Stomach (tissue), 9 donors: ENCODE measurements around the gene AKAP13. TPM values are rescaled to one million over a fixed set of nuclear protein-coding genes. Genes with fewer than 3 reads are reported as not detected.

ENCODE experiments used
- DNase-seq, 2 donors: peaks; one replicate each; pipeline versions ENCODE4 v3.0.0 to v3.0.0-alpha.2; 2013 to 2019
- H3K27ac ChIP-seq, 5 donors: fragments of 200-600 bp in 4 of 5; sonication (generic) in 4 of 5; one replicate each; pipeline ENCODE4 v1.5.1; 2013 to 2019; ENCODE audit warnings: mild to moderate bottlenecking in 1 of 5, moderate library complexity in 1 of 5
- H3K27me3 ChIP-seq, 3 donors: fragments of 200-600 bp; sonication (generic); one replicate each; pipeline ENCODE4 v1.5.1; 2017 to 2019; ENCODE audit warnings: mixed run types in 1 of 3
- H3K36me3 ChIP-seq, 4 donors: fragments of 200-600 bp; sonication (generic); 1 replicate in 3 of 4; 2 replicates in 1 of 4; pipeline ENCODE4 v1.5.1; 2016 to 2019
- H3K4me1 ChIP-seq, 4 donors: fragments of 200-600 bp; sonication (generic); one replicate each; pipeline ENCODE4 v1.5.1; 2016 to 2019
- H3K4me3 ChIP-seq, 4 donors: fragments of 200-600 bp; sonication (generic) in 3 of 4; one replicate each; pipeline ENCODE4 v1.5.1; 2016 to 2019; ENCODE audit warnings: mild to moderate bottlenecking in 1 of 4
- H3K9me3 ChIP-seq, 4 donors: fragments of 200-600 bp; sonication (generic); one replicate each; pipeline ENCODE4 v1.5.1; 2016 to 2019
- CTCF ChIP-seq, 7 experiments: fragments of 450-650 bp in 4 of 7; fragments of 200-600 bp in 3 of 7; sonication (generic) in 3 of 7; IDR thresholded peaks; one replicate each; pipeline ENCODE4 v1.5.1; 2016 to 2019; ENCODE audit warnings: antibody characterized with exemption in 7 of 7, control low read depth in 2 of 7, mild to moderate bottlenecking in 1 of 7
- EP300 ChIP-seq: sonication (generic); formaldehyde crosslinking; IDR thresholded peaks from one replicate; pipeline ENCODE4 v1.6.1; 2017; ENCODE audit warnings: antibody characterized with exemption
- POLR2A ChIP-seq, 4 donors: fragments of 450-650 bp; IDR thresholded peaks; one replicate each; pipeline ENCODE4 v1.6.1; 2016; ENCODE audit warnings: antibody characterized with exemption in 4 of 4, control low read depth in 2 of 4, mild to moderate bottlenecking in 1 of 4, moderate library complexity in 1 of 4
- POLR2AphosphoS5 ChIP-seq, 3 donors: sonication (generic); formaldehyde crosslinking; IDR thresholded peaks; one replicate each; pipeline ENCODE4 v1.6.1; 2016; ENCODE audit warnings: antibody characterized with exemption in 3 of 3
- WGBS, 5 donors: extraction: QIAGEN DNeasy Blood & Tissue Kit in 3 of 5; methylation state at CpG; one replicate each; pipeline versions ENCODE4 v1.1.5 to v1.1.7; 2013 to 2018; 5-methylcytosine and 5-hydroxymethylcytosine counted together
- intact Hi-C: fragments of 100-400 bp; cut with DNase I; formaldehyde crosslinking; loops from one replicate; pipeline ENCODE4 v1.15.1; 2023; ENCODE audit warnings: low total_unique reads
- polyA plus RNA-seq, 3 donors: library from polyadenylated mRNA; stranded (reverse); fragments of 200-250 nt; gene quantifications; one replicate each; pipeline ENCODE4 v1.2.3, GENCODE V29; 2013
- total RNA-seq, 5 donors: library from RNA; depleted of rRNA; stranded (reverse); fragments of >200 nt; gene quantifications; one replicate each; pipeline versions ENCODE4 v1.1.0 to v1.2.3, GENCODE V29; 2014 to 2016
- donor health status: healthy with polysubstance abuse.
- donor health status: Bipolar disorder and iron deficiency.
- donor health status: healthy.

Gene AKAP13
- total and polyA plus RNA-seq, 8 donors: 33.1 to 395 (median 138) TPM

- TF ChIP-seq POLR2AphosphoS5 (IDR thresholded peaks at IDR 0.05) (peak in 1 of 3 donors; percentile 21), EP300 (no peak)
- H3K36me3 ChIP-seq: peaks cover 0 to 31% (median 13%) of the 10 kb centered on the region in 4 donors
- DNase-seq: peak in 1 of 2 donors; percentile 78
- no peaks in the 10 kb centered on the region for H3K27me3 ChIP-seq
- WGBS, 5 donors: 15 to 35% (median 29%) methylated on average over 3 of the region's 3 CpGs
- H3K9me3 ChIP-seq: no peaks in the 10 kb centered on the region
- intact Hi-C loops: no loop called here
- H3K4me1 ChIP-seq: peaks cover 26 to 84% (median 56%) of the 10 kb centered on the region in 4 donors
- peak overlapping the region in 3 of 5 donors; percentile 15 to 27 (median 22) for H3K27ac ChIP-seq
- no peak overlapping the region for H3K4me3 ChIP-seq
Observed at GRCh38 chr15:85592148-85592547, 211.7 kb downstream of the AKAP13 start.

- Histone ChIP-seq H3K9me3 (no peaks in the 10 kb centered on the region), H3K27me3 (no peaks in the 10 kb centered on the region), H3K4me3 (no peak overlapping the region), H3K4me1 (peaks cover 13 to 81% (median 48%) of the 10 kb centered on the region in 4 donors), H3K36me3 (peaks cover 0 to 47% (median 17%) of the 10 kb centered on the region in 4 donors), H3K27ac (peak overlapping the region in 1 of 5 donors; percentile 15)
- no peak for DNase-seq
- WGBS, 5 donors: 59 to 76% (median 60%) methylated on average over 1 of the region's 1 CpG
- intact Hi-C loops: no loop called here
- TF ChIP-seq POLR2A (IDR thresholded peaks at IDR 0.05) (no peak), CTCF (IDR thresholded peaks at IDR 0.05) (no peak), POLR2AphosphoS5 (IDR thresholded peaks at IDR 0.05) (no peak), EP300 (no peak)
Observed at GRCh38 chr15:85593809-85594445, 213.5 kb downstream of the AKAP13 start.

GRCh38 chr15:85595804-85596536 is 215.6 kb downstream of the AKAP13 start:
- Histone ChIP-seq H3K4me1 (peaks cover 10 to 80% (median 46%) of the 10 kb centered on the region in 4 donors), H3K36me3 (peaks cover 0 to 45% (median 12%) of the 10 kb centered on the region in 4 donors), H3K4me3 (no peak overlapping the region), H3K27ac (no peak overlapping the region), H3K9me3 (no peaks in the 10 kb centered on the region), H3K27me3 (no peaks in the 10 kb centered on the region)
- TF ChIP-seq POLR2AphosphoS5 (IDR thresholded peaks at IDR 0.05): no peak
- no peak for TF ChIP-seq CTCF (IDR thresholded peaks at IDR 0.05)
- no peak for TF ChIP-seq EP300
- TF ChIP-seq POLR2A (IDR thresholded peaks at IDR 0.05): no peak
- intact Hi-C loops: no loop called here
- WGBS, 5 donors: 86 to 99% (median 96%) methylated on average over 4 of the region's 4 CpGs
- DNase-seq: no peak

- intact Hi-C loops: no loop called here
- Histone ChIP-seq H3K4me1 (peaks cover 8 to 67% (median 37%) of the 10 kb centered on the region in 4 donors), H3K9me3 (no peaks in the 10 kb centered on the region), H3K27ac (peak overlapping the region in 2 of 5 donors; percentile 8 to 53), H3K4me3 (no peak overlapping the region), H3K27me3 (no peaks in the 10 kb centered on the region), H3K36me3 (peaks cover 0 to 48% (median 15%) of the 10 kb centered on the region in 4 donors)
- peak in 1 of 2 donors; percentile 22 for DNase-seq
- TF ChIP-seq EP300: no peak
- no peak for TF ChIP-seq CTCF (IDR thresholded peaks at IDR 0.05)
- TF ChIP-seq POLR2A (IDR thresholded peaks at IDR 0.05): no peak
- TF ChIP-seq POLR2AphosphoS5 (IDR thresholded peaks at IDR 0.05): no peak
- 40 to 90% (median 83%) methylated on average over 2 of the region's 2 CpGs for WGBS, 5 donors
Observed at GRCh38 chr15:85597155-85597815, 216.9 kb downstream of the AKAP13 start.
